ENCODE results near the gene ACTN1.

Gene ACTN1

DNA sequence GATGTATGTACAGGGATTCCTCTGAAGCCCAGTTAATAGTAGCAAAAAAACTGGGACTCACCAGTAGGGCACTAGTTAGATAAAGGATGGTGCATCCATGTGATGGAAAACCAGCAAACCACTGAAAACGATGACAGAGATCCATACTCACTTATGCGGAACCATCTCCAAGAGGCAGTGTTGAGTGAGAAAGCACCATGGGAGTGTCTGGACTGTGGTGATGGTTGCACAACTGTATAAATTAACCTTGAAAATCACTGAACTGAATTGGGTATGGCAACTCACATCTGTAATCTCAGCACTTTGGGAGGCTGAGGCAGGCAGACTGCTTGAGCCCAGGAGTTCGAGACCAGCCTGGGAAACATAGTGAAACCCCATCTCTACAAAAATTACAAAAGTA, 132.6 kb downstream of the ACTN1 start:
- Histone ChIP-seq H4K91ac (ENCODE audit: low read depth, low read length) (no peak overlapping the region), H3K9me3 (ENCODE audit: insufficient read depth, low read depth, low read length) (no peaks in the 10 kb centered on the region), H3K9ac (ENCODE audit: low read length) (no peak overlapping the region), H3K4ac (ENCODE audit: low read depth, low read length) (no peak overlapping the region), H3K27ac (ENCODE audit: low read depth, low read length) (no peak overlapping the region), H3K18ac (ENCODE audit: low read length) (no peak overlapping the region), H3K23ac (ENCODE audit: low read length) (no peak overlapping the region), H4K12ac (ENCODE audit: low read depth, low read length) (no peak overlapping the region), H2BK120ac (ENCODE audit: insufficient read depth, low read length, poor library complexity) (no peak overlapping the region), H2AK5ac (ENCODE audit: low read length) (no peak overlapping the region), H2BK12ac (ENCODE audit: low read length) (no peak overlapping the region), H3K27me3 (ENCODE audit: insufficient read depth, low read length) (no peaks in the 10 kb centered on the region), H2BK5ac (ENCODE audit: low read depth, low read length, poor library complexity) (no peak overlapping the region), H3K79me1 (ENCODE audit: low read length) (peaks cover 3% of the 10 kb centered on the region), H2AFZ (ENCODE audit: insufficient read depth, low read length, poor library complexity) (no peak overlapping the region), H3K36me3 (ENCODE audit: control insufficient read depth in 1 of 2, insufficient read depth in 2 of 2, low read length in 2 of 2) (no peaks in the 10 kb centered on the region), H3K79me2 (ENCODE audit: control insufficient read depth, insufficient read depth, low read length, poor library complexity) (no peaks in the 10 kb centered on the region), H3K4me3 (ENCODE audit: low read depth, low read length) (no peak overlapping the region), H3K4me2 (ENCODE audit: low read length) (no peak overlapping the region), H4K8ac (ENCODE audit: low read depth, low read length) (no peak overlapping the region), H3K4me1 (ENCODE audit: control insufficient read depth in 1 of 2, insufficient read depth in 2 of 2, low read length in 2 of 2) (peaks cover 5% of the 10 kb centered on the region in 2 experiments), H3K14ac (ENCODE audit: low read length) (no peak overlapping the region)
- DNase-seq = no peak
- WGBS (ENCODE audit: extremely low coverage, insufficient coverage, insufficient read length) = no CpG with 5 or more reads among the region's 3 CpGs

DNA sequence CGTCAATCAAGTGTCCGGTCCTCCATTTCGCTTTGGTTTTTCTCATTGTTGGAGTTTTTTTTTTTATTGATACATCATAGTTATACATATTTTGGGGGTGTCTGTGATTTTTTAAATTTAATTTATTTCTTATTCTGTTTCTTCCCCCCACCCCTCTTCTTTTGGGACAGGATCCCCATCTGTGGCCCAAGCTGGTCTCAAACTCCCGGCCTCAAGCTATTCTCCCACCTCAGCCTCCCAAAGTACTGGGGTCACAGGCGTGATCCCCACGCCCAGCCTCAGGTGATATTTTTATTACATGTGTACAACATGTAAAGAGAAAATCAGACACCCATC, 134.9 kb downstream of the ACTN1 start:
- H2BK120ac ChIP-seq (ENCODE audit: insufficient read depth, low read length, poor library complexity) = no peak overlapping the region
- no peak overlapping the region for H3K14ac ChIP-seq (ENCODE audit: low read length)
- peaks cover 5% of the 10 kb centered on the region in 2 experiments for H3K4me1 ChIP-seq (ENCODE audit: control insufficient read depth in 1 of 2, insufficient read depth in 2 of 2, low read length in 2 of 2)
- no peak overlapping the region for H4K91ac ChIP-seq (ENCODE audit: low read depth, low read length)
- no peaks in the 10 kb centered on the region for H3K27me3 ChIP-seq (ENCODE audit: insufficient read depth, low read length)
- H4K12ac ChIP-seq (ENCODE audit: low read depth, low read length) = no peak overlapping the region
- H2AK5ac ChIP-seq (ENCODE audit: low read length) = no peak overlapping the region
- peaks cover 3% of the 10 kb centered on the region for H3K79me1 ChIP-seq (ENCODE audit: low read length)
- no peak overlapping the region for H3K4ac ChIP-seq (ENCODE audit: low read depth, low read length)
- H3K27ac ChIP-seq (ENCODE audit: low read depth, low read length) = no peak overlapping the region
- H3K36me3 ChIP-seq (ENCODE audit: control insufficient read depth in 1 of 2, insufficient read depth in 2 of 2, low read length in 2 of 2) = peaks cover 3 to 6% of the 10 kb centered on the region in 2 experiments
- H2AFZ ChIP-seq (ENCODE audit: insufficient read depth, low read length, poor library complexity) = no peak overlapping the region
- H4K8ac ChIP-seq (ENCODE audit: low read depth, low read length) = no peak overlapping the region
- H3K79me2 ChIP-seq (ENCODE audit: control insufficient read depth, insufficient read depth, low read length, poor library complexity) = no peaks in the 10 kb centered on the region
- no peak for DNase-seq
- WGBS (ENCODE audit: extremely low coverage, insufficient coverage, insufficient read length) = no CpG with 5 or more reads among the region's 6 CpGs
- H3K4me2 ChIP-seq (ENCODE audit: low read length) = no peak overlapping the region
- H3K4me3 ChIP-seq (ENCODE audit: low read depth, low read length) = no peak overlapping the region
- H3K23ac ChIP-seq (ENCODE audit: low read length) = no peak overlapping the region
- no peak overlapping the region for H2BK12ac ChIP-seq (ENCODE audit: low read length)
- no peak overlapping the region for H2BK5ac ChIP-seq (ENCODE audit: low read depth, low read length, poor library complexity)
- no peaks in the 10 kb centered on the region for H3K9me3 ChIP-seq (ENCODE audit: insufficient read depth, low read depth, low read length)
- no peak overlapping the region for H3K18ac ChIP-seq (ENCODE audit: low read length)
- H3K9ac ChIP-seq (ENCODE audit: low read length) = no peak overlapping the region

DNA sequence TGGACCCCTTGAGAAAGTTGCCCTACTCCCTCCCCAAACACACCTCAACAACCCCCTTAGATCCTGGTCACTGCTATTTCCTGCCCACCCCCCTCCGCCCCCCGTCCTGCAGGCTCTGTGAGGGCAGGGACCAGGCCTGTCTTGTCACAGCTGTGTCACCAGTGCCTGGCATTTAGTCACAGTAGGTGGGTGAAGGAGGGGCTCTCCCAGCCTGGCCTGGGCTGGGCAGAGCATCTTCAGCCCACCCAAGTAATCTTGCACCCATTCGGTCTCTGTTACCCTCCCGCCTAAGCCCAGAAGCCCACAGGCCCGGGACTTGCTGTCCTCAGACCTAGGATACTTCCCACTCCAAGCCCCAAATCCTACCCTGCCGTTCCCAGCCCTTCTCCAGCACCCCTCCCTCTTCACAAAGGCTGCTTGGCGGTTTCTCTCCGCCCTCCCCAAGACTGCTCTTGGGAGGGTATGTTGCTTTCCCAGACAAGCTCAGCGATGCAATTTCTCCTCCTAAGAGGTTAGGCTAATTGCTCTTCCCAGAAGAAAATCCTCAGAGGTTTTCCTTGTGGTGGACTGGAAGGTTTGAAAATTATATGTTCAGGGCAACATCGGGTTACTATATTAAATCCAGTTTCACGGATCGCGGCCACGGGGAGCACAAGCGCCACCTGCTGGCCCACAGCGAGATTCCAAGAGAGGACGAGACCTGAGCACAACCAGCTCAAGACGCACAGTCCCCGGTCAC, 135.5 kb downstream of the ACTN1 start:
- no peak overlapping the region for H3K23ac ChIP-seq (ENCODE audit: low read length)
- H3K4me2 ChIP-seq (ENCODE audit: low read length) = peak overlapping the region; percentile 63
- H2AFZ ChIP-seq (ENCODE audit: insufficient read depth, low read length, poor library complexity) = peak overlapping the region; percentile 37
- H2BK120ac ChIP-seq (ENCODE audit: insufficient read depth, low read length, poor library complexity) = peak overlapping the region; percentile 27
- no peaks in the 10 kb centered on the region for H3K27me3 ChIP-seq (ENCODE audit: insufficient read depth, low read length)
- H3K9ac ChIP-seq (ENCODE audit: low read length) = no peak overlapping the region
- no peaks in the 10 kb centered on the region for H3K79me2 ChIP-seq (ENCODE audit: control insufficient read depth, insufficient read depth, low read length, poor library complexity)
- no peak overlapping the region for H3K27ac ChIP-seq (ENCODE audit: low read depth, low read length)
- peak overlapping the region; percentile 56 for H4K8ac ChIP-seq (ENCODE audit: low read depth, low read length)
- H4K91ac ChIP-seq (ENCODE audit: low read depth, low read length) = peak overlapping the region; percentile 78
- WGBS (ENCODE audit: extremely low coverage, insufficient coverage, insufficient read length) = no CpG with 5 or more reads among the region's 19 CpGs
- peak overlapping the region; percentile 11 for H2AK5ac ChIP-seq (ENCODE audit: low read length)
- peak; percentile 48 to 83 for DNase-seq
- H3K14ac ChIP-seq (ENCODE audit: low read length) = peak overlapping the region; percentile 29
- no peak overlapping the region for H3K4me3 ChIP-seq (ENCODE audit: low read depth, low read length)
- H3K18ac ChIP-seq (ENCODE audit: low read length) = peak overlapping the region; percentile 52
- H4K12ac ChIP-seq (ENCODE audit: low read depth, low read length) = peak overlapping the region; percentile 45
- no peak overlapping the region for H2BK5ac ChIP-seq (ENCODE audit: low read depth, low read length, poor library complexity)
- H3K4ac ChIP-seq (ENCODE audit: low read depth, low read length) = no peak overlapping the region
- H3K4me1 ChIP-seq (ENCODE audit: control insufficient read depth in 1 of 2, insufficient read depth in 2 of 2, low read length in 2 of 2) = peaks cover 5% of the 10 kb centered on the region in 2 experiments
- H2BK12ac ChIP-seq (ENCODE audit: low read length) = peak overlapping the region; percentile 63
- peaks cover 3% of the 10 kb centered on the region for H3K79me1 ChIP-seq (ENCODE audit: low read length)
- peaks cover 1% of the 10 kb centered on the region for H3K9me3 ChIP-seq (ENCODE audit: insufficient read depth, low read depth, low read length)
- H3K36me3 ChIP-seq (ENCODE audit: control insufficient read depth in 1 of 2, insufficient read depth in 2 of 2, low read length in 2 of 2) = peaks cover 3 to 8% of the 10 kb centered on the region in 2 experiments

DNA sequence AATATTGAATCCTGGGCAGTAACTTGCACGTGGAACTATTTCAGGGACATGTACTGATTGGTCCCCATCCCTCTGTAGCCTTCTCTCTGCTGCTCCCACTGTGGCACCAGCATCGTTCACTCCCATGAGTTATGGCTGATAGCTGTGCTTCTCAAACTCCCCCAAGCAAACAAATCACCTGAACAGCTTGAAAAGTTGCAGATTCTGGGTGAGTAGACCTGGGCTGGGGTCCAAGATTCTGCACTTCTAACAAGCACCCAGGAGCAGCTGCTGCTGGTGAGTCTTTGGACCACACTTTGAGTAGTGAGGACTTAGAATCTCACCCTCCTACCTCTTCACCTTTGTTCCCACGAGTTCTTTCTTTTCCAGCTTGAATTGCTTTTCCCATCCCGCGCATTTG, 136.8 kb downstream of the ACTN1 start:
- Histone ChIP-seq H3K36me3 (ENCODE audit: control insufficient read depth in 1 of 2, insufficient read depth in 2 of 2, low read length in 2 of 2) (peaks cover 3 to 15% of the 10 kb centered on the region in 2 experiments), H3K27ac (ENCODE audit: low read depth, low read length) (no peak overlapping the region), H3K79me1 (ENCODE audit: low read length) (peaks cover 3% of the 10 kb centered on the region), H2BK12ac (ENCODE audit: low read length) (no peak overlapping the region), H3K9ac (ENCODE audit: low read length) (no peak overlapping the region), H3K27me3 (ENCODE audit: insufficient read depth, low read length) (no peaks in the 10 kb centered on the region), H4K91ac (ENCODE audit: low read depth, low read length) (no peak overlapping the region), H2BK5ac (ENCODE audit: low read depth, low read length, poor library complexity) (no peak overlapping the region), H3K18ac (ENCODE audit: low read length) (no peak overlapping the region), H3K14ac (ENCODE audit: low read length) (no peak overlapping the region), H3K79me2 (ENCODE audit: control insufficient read depth, insufficient read depth, low read length, poor library complexity) (no peaks in the 10 kb centered on the region), H3K4me1 (ENCODE audit: control insufficient read depth in 1 of 2, insufficient read depth in 2 of 2, low read length in 2 of 2) (peaks cover 5% of the 10 kb centered on the region in 2 experiments), H3K23ac (ENCODE audit: low read length) (no peak overlapping the region), H4K12ac (ENCODE audit: low read depth, low read length) (no peak overlapping the region), H3K4ac (ENCODE audit: low read depth, low read length) (no peak overlapping the region), H3K4me3 (ENCODE audit: low read depth, low read length) (no peak overlapping the region), H2AFZ (ENCODE audit: insufficient read depth, low read length, poor library complexity) (no peak overlapping the region), H4K8ac (ENCODE audit: low read depth, low read length) (no peak overlapping the region), H2AK5ac (ENCODE audit: low read length) (no peak overlapping the region), H3K4me2 (ENCODE audit: low read length) (no peak overlapping the region), H2BK120ac (ENCODE audit: insufficient read depth, low read length, poor library complexity) (no peak overlapping the region), H3K9me3 (ENCODE audit: insufficient read depth, low read depth, low read length) (peaks cover 5% of the 10 kb centered on the region)
- WGBS (ENCODE audit: extremely low coverage, insufficient coverage, insufficient read length) = no CpG with 5 or more reads among the region's 5 CpGs
- no peak for DNase-seq
